SK-MEL-5 (cell line): ENCODE results near the gene PI4KB. TPM values are rescaled to one million over a fixed set of nuclear protein-coding genes. Genes with fewer than 3 reads are reported as not detected.
A peak's percentile ranks its signal among the peaks of the same experiment; 100 is the strongest.

Source experiments
- DNase-seq: peaks from one replicate; pipeline ENCODE4 v3.0.0-alpha.2; 2016; ENCODE audit warnings: low read depth, low spot score
- in situ Hi-C: cut with HindIII; loops from 2 replicates; pipeline ENCODE4 v1.10.0; 2016; ENCODE audit warnings: low sequenced_read_pairs, high pct_unique_total_duplicates, low pct_unique_long_range_greater_than_20kb
- polyA plus RNA-seq, 2 experiments: library from polyadenylated mRNA; depleted of rRNA; stranded (reverse); fragments of >200 nt; gene quantifications; 2 replicates each; pipeline ENCODE4 v1.2.3, GENCODE V29; 2015
- total RNA-seq: library from RNA; depleted of rRNA; stranded (reverse); fragments of >200 nt; shearing (Covaris generic); gene quantifications from 2 replicates; pipeline ENCODE4 v1.2.3, GENCODE V29; 2014; rRNA removed

PI4KB gene
- total RNA-seq, result 49.4 and 49.6 TPM in 2 replicates
- polyA plus RNA-seq (2015; cell fraction: cytosol; rRNA removed), result 105 and 123 TPM in 2 replicates
- polyA plus RNA-seq (2015; cell fraction: nucleus; rRNA removed), result 146 and 187 TPM in 2 replicates

- in situ Hi-C loops, result no loop called here
- peak; percentile 100 for DNase-seq
Measured at GRCh38 chr1:151327223-151327902, at the start of gene PI4KB. Gene PI4KB (minus strand): TSS chr1:151327416. CDS start chr1:151316481, 10,935 bp downstream.

GRCh38 chr1:151373196-151373595, 46.0 kb upstream of the PI4KB start:
- no peak for DNase-seq
- in situ Hi-C loops, result no loop called here

- DNase-seq, result no peak
- in situ Hi-C loops, result no loop called here
Measured at GRCh38 chr1:151372058-151372934, 45.1 kb upstream of the PI4KB start, which contains the start of gene SELENBP1. Gene SELENBP1 (minus strand): TSS chr1:151372705. CDS start chr1:151372641, 64 bp downstream.

- in situ Hi-C loops, result no loop called here
- DNase-seq, result no peak
Measured at GRCh38 chr1:151371370-151372057, 44.3 kb upstream of the PI4KB start.

- no peak for DNase-seq
- in situ Hi-C loops, result no loop called here
Measured at GRCh38 chr1:151370211-151370911, 43.1 kb upstream of the PI4KB start.

GRCh38 chr1:151369621-151370048, 42.4 kb upstream of the PI4KB start:
- in situ Hi-C loops, result no loop called here
- no peak for DNase-seq

- no peak for DNase-seq
- in situ Hi-C loops, result no loop called here
Measured at GRCh38 chr1:151369302-151369610, 42.0 kb upstream of the PI4KB start.

GRCh38 chr1:151368393-151369301, 41.4 kb upstream of the PI4KB start:
- in situ Hi-C loops, result no loop called here
- DNase-seq, result no peak

GRCh38 chr1:151367658-151368392, 40.6 kb upstream of the PI4KB start:
- in situ Hi-C loops, result no loop called here

GRCh38 chr1:151364996-151365395, 37.8 kb upstream of the PI4KB start:
- in situ Hi-C loops, result no loop called here
- no peak for DNase-seq

More at GRCh38 chr1:151367658-151368392, 40.6 kb upstream of the PI4KB start:
- no peak for DNase-seq

GRCh38 chr1:151362308-151363155, 35.3 kb upstream of the PI4KB start:
- no peak for DNase-seq

GRCh38 chr1:151361883-151362282, 34.7 kb upstream of the PI4KB start:
- in situ Hi-C loops, result no loop called here
- DNase-seq, result no peak

More at GRCh38 chr1:151362308-151363155, 35.3 kb upstream of the PI4KB start:
- in situ Hi-C loops, result no loop called here

GRCh38 chr1:151356696-151357095, 29.5 kb upstream of the PI4KB start:
- no peak for DNase-seq
- in situ Hi-C loops, result no loop called here

- in situ Hi-C loops, result no loop called here
Measured at GRCh38 chr1:151352021-151352718, 25.0 kb upstream of the PI4KB start.

More at GRCh38 chr1:151352021-151352718, 25.0 kb upstream of the PI4KB start:
- DNase-seq, result no peak
